ENCODE results near the gene SHROOM2.
"Not testable (repeated sequence)": the region's sequence is repeated elsewhere in the genome, so short reads cannot be mapped to it uniquely, and the experiment has no call there.

SHROOM2 gene

GRCh38 chrX:9829308-9830267 is 43.4 kb downstream of the SHROOM2 start:
- DNase-seq (ENCODE audit: low read depth in 2 of 2, low spot score in 1 of 2): no peak

GRCh38 chrX:9832811-9833210 is 46.6 kb downstream of the SHROOM2 start:
- no peak for DNase-seq (ENCODE audit: low read depth in 2 of 2, low spot score in 1 of 2)

- DNase-seq (ENCODE audit: low read depth in 2 of 2, low spot score in 1 of 2): no peak
These were observed 49.5 kb downstream of the SHROOM2 start for GRCh38 chrX:9835585-9836210.

- DNase-seq (ENCODE audit: low read depth in 2 of 2, low spot score in 1 of 2): no peak
These were observed 56.3 kb downstream of the SHROOM2 start for GRCh38 chrX:9842541-9842940.

- no peak for DNase-seq (ENCODE audit: low read depth in 2 of 2, low spot score in 1 of 2)
These were observed 58.8 kb downstream of the SHROOM2 start for GRCh38 chrX:9844936-9845577.

- no peak for DNase-seq (ENCODE audit: low read depth in 2 of 2, low spot score in 1 of 2)
These were observed 59.3 kb downstream of the SHROOM2 start for GRCh38 chrX:9845578-9845952.

GRCh38 chrX:9846631-9847030 is 60.4 kb downstream of the SHROOM2 start:
- DNase-seq (ENCODE audit: low read depth in 2 of 2, low spot score in 1 of 2): no peak

GRCh38 chrX:9847071-9847470 is 60.8 kb downstream of the SHROOM2 start:
- no peak for DNase-seq (ENCODE audit: low read depth in 2 of 2, low spot score in 1 of 2)

GRCh38 chrX:9848718-9849479 is 62.7 kb downstream of the SHROOM2 start:
- no peak for DNase-seq (ENCODE audit: low read depth in 2 of 2, low spot score in 1 of 2)

- DNase-seq (ENCODE audit: low read depth in 2 of 2, low spot score in 1 of 2): no peak
These were observed 65.7 kb downstream of the SHROOM2 start for GRCh38 chrX:9851890-9852289.

- no peak for DNase-seq (ENCODE audit: low read depth in 2 of 2, low spot score in 1 of 2)
These were observed 67.1 kb downstream of the SHROOM2 start for GRCh38 chrX:9853307-9853706.

- no peak for DNase-seq (ENCODE audit: low read depth in 2 of 2, low spot score in 1 of 2)
These were observed 69.5 kb downstream of the SHROOM2 start for GRCh38 chrX:9855561-9856283.

GRCh38 chrX:9856588-9856987 is 70.4 kb downstream of the SHROOM2 start:
- no peak for DNase-seq (ENCODE audit: low read depth in 2 of 2, low spot score in 1 of 2)

- no peak for DNase-seq (ENCODE audit: low read depth in 2 of 2, low spot score in 1 of 2)
These were observed 71.6 kb downstream of the SHROOM2 start for GRCh38 chrX:9857575-9858474.

- not testable (repeated sequence) for DNase-seq (ENCODE audit: low read depth in 2 of 2, low spot score in 1 of 2)
These were observed 72.5 kb downstream of the SHROOM2 start for GRCh38 chrX:9858684-9859083.

- DNase-seq (ENCODE audit: low read depth in 2 of 2, low spot score in 1 of 2): no peak
These were observed 73.7 kb downstream of the SHROOM2 start for GRCh38 chrX:9859711-9860555.

GRCh38 chrX:9860826-9861225 is 74.6 kb downstream of the SHROOM2 start:
- DNase-seq (ENCODE audit: low read depth in 2 of 2, low spot score in 1 of 2): no peak

- no peak for DNase-seq (ENCODE audit: low read depth in 2 of 2, low spot score in 1 of 2)
These were observed 75.5 kb downstream of the SHROOM2 start for GRCh38 chrX:9861711-9862110.

GRCh38 chrX:9862525-9862924 is 76.3 kb downstream of the SHROOM2 start:
- no peak for DNase-seq (ENCODE audit: low read depth in 2 of 2, low spot score in 1 of 2)

Data from stimulated activated CD8-positive, alpha-beta memory T cell treated with anti-CD3 and anti-CD28 coated beads, Interleukin-4, amount 100 ng/mL, for 1 hour (primary cell).